Neural cell (in vitro differentiated cells): Measurements from ENCODE around the gene COPG1.
"Not testable (repeated sequence)": the region's sequence is repeated elsewhere in the genome, so short reads cannot be mapped to it uniquely, and the experiment has no call there.

Experiments
- CTCF ChIP-seq: fragments of 450-650 bp; IDR thresholded peaks from 2 replicates; pipeline ENCODE4 v1.5.1; 2014; ENCODE audit warnings: antibody characterized with exemption, mild to moderate bottlenecking, moderate library complexity; ENCODE audit not compliant: poor library complexity, severe bottlenecking
- EZH2 ChIP-seq: fragments of 200-600, 300-800 bp; shearing (Covaris generic), sonication (generic); IDR thresholded peaks from 2 replicates; pipeline ENCODE4 v1.6.1; 2014; ENCODE audit warnings: antibody characterized with exemption, low read length, borderline replicate concordance, mild to moderate bottlenecking; ENCODE audit not compliant: insufficient read depth, poor library complexity, severe bottlenecking
- RAD21 ChIP-seq: fragments of 450-650 bp; conservative IDR thresholded peaks from 2 replicates; pipeline ENCODE4 v1.6.1; 2014; ENCODE audit warnings: antibody characterized with exemption, mild to moderate bottlenecking, moderate library complexity
- REST ChIP-seq: IDR thresholded peaks from 2 replicates; pipeline ENCODE4 v1.6.1; 2012; ENCODE audit warnings: borderline replicate concordance
- TAF1 ChIP-seq: IDR thresholded peaks from 2 replicates; pipeline ENCODE4 v1.6.1; 2012; ENCODE audit warnings: low read depth

- TF ChIP-seq CTCF, result peak; percentile 96
- TF ChIP-seq RAD21, result peak; percentile 88
- not testable (repeated sequence) for TF ChIP-seq EZH2, REST, TAF1
These were observed 3.6 kb upstream of the COPG1 start for GRCh38 chr3:129245641-129246306.
